Osteocyte (in vitro differentiated cells): ENCODE results near the gene PACC1. TPM values are rescaled to one million over a fixed set of nuclear protein-coding genes. Genes with fewer than 3 reads are reported as not detected.

ENCODE experiments used
- DNase-seq: peaks from one replicate; pipeline ENCODE4 v3.0.0; 2021; ENCODE audit warnings: mixed read lengths; ENCODE audit not compliant: unreplicated experiment; ENCODE audit errors: extremely low spot score
- H3K27ac Mint-ChIP-seq: one replicate; pipeline ENCODE4 v1.8.0; 2021; ENCODE audit warnings: mild to moderate bottlenecking, mixed read lengths; ENCODE audit not compliant: unreplicated experiment
- H3K27me3 Mint-ChIP-seq: one replicate; pipeline ENCODE4 v1.8.0; 2021; ENCODE audit warnings: mixed read lengths; ENCODE audit not compliant: unreplicated experiment
- H3K36me3 Mint-ChIP-seq: one replicate; pipeline ENCODE4 v1.8.0; 2021; ENCODE audit warnings: mixed read lengths; ENCODE audit not compliant: unreplicated experiment
- H3K4me1 Mint-ChIP-seq: one replicate; pipeline ENCODE4 v1.8.0; 2021; ENCODE audit warnings: mixed read lengths; ENCODE audit not compliant: unreplicated experiment
- H3K4me3 Mint-ChIP-seq: one replicate; pipeline ENCODE4 v1.8.0; 2021; ENCODE audit warnings: mild to moderate bottlenecking, moderate library complexity, mixed read lengths; ENCODE audit not compliant: unreplicated experiment
- H3K9me3 Mint-ChIP-seq: one replicate; pipeline ENCODE4 v1.8.0; 2021; ENCODE audit warnings: mixed read lengths; ENCODE audit not compliant: unreplicated experiment
- long read RNA-seq: library from polyadenylated mRNA; unstranded; transcript quantifications from one replicate; pipeline ENCODE4 v2.0.0, GENCODE V29; 2021
- total RNA-seq: library from RNA; stranded (reverse); gene quantifications from 2 replicates; pipeline ENCODE4 v1.2.1, GENCODE V29; 2021
- TF ChIP-seq, protein P1 (sequence below): fragments of 200-600 bp; sonication (generic); IDR thresholded peaks from 2 replicates; pipeline ENCODE4 v1.5.0; 2021; ENCODE audit warnings: antibody characterized with exemption, mild to moderate bottlenecking, moderate library complexity

PACC1 gene
- total RNA-seq: 9.9 and 11.4 TPM in 2 replicates
- long read RNA-seq, transcript TMEM206-201 (8 exons, 2,475 nt): major isoform, 97 of 122 reads
- long read RNA-seq, partial matches to known transcripts: 5 of 122 reads
- long read RNA-seq, other reads (novel, unspliced or antisense): 20 of 122 reads

DNA sequence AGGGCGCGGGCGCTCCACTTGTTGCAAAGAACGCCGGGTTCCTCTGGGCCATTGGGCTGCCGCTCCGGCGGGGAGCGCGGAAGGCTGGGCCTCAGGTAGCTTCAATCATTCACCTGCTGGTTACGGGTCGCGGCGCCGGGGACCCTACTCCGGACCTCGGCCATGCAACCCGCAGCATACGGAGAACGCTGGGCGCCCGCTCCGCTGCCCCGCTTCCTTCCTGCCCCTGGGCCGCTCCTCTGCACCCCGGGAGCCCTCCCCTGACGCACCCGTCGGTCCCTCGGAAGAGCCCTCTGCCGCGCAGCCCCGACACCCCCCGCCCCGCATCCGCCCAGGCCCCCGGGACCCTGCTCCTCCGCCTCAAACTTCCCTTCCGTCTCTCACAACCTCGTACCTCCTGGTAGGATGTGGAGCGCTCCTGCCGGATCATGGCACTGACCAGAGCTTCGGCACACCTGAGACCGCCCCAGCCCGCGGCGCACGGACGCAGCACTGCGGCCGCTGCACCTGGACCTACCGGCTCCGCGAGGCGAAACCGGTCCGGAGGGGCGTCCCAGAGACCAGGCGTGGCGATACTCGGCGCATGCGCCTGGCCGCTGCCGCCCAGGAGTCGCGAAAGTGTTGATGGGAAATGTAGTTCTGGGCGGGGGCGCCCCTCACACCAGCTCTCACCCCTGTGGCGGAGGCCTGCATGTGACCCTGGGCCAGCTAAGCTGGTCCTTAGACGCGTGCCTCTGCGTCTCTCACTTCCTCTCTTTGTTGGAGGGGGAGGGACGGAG is at the start of gene PACC1:
TSS of gene PACC1 (minus strand) at position 559 of the 779 bp plus-strand sequence. CDS start at position 430, 129 bp downstream.
- peak within 1 kb of the TSS; percentile 77 for H3K27ac Mint-ChIP-seq
- H3K4me1 Mint-ChIP-seq: peaks cover 18% of the 10 kb centered on the region
- H3K9me3 Mint-ChIP-seq: no peaks in the 10 kb centered on the region
- TF ChIP-seq, protein P1, sequence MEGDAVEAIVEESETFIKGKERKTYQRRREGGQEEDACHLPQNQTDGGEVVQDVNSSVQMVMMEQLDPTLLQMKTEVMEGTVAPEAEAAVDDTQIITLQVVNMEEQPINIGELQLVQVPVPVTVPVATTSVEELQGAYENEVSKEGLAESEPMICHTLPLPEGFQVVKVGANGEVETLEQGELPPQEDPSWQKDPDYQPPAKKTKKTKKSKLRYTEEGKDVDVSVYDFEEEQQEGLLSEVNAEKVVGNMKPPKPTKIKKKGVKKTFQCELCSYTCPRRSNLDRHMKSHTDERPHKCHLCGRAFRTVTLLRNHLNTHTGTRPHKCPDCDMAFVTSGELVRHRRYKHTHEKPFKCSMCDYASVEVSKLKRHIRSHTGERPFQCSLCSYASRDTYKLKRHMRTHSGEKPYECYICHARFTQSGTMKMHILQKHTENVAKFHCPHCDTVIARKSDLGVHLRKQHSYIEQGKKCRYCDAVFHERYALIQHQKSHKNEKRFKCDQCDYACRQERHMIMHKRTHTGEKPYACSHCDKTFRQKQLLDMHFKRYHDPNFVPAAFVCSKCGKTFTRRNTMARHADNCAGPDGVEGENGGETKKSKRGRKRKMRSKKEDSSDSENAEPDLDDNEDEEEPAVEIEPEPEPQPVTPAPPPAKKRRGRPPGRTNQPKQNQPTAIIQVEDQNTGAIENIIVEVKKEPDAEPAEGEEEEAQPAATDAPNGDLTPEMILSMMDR: no peak
- H3K4me3 Mint-ChIP-seq: peak within 1 kb of the TSS; percentile 100
- H3K27me3 Mint-ChIP-seq: no peaks in the 10 kb centered on the region
- H3K36me3 Mint-ChIP-seq: peaks cover 6% of the 10 kb centered on the region
- peak; percentile 94 for DNase-seq

DNA sequence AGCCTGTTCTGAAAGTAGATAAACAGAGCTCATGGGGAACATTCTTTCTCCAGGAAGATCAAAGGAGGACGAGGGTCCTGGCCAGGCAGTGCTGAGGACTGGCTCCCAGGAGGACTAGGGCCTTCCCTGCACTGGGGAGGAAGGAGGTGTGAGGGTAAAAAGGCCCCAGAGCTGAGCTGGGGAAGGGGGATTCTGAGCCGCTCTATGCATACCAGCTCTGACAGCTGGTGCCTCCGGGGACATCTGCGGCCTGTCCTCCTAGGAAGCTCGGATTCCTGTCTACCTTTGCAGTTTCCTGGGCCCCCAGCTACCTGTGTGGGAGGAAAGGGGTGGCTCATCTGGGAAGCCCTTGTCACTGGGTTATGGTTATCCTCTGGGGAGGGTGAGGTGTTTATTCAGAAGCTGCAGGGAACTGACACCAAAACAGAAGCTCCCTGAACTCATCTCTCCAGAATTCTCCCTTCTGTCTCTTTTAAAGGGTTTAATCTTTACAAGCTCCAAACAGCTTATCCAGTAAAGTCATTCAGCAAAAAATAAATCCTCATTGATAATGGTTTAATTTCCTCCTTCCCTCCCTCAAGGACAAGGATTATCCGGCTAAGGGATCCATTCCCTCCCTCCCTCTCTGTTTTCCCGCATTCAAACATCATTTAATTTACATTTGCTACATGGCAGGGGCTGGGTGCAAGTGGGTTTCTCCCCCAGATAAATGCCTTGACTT is 49.0 kb upstream of the PACC1 start:
- Mint-ChIP-seq H3K4me3 (no peak overlapping the region), H3K27me3 (peaks cover 7% of the 10 kb centered on the region), H3K4me1 (no peaks in the 10 kb centered on the region), H3K27ac (no peak overlapping the region), H3K9me3 (no peaks in the 10 kb centered on the region), H3K36me3 (no peaks in the 10 kb centered on the region)
- TF ChIP-seq, protein P1: no peak
- no peak for DNase-seq

DNA sequence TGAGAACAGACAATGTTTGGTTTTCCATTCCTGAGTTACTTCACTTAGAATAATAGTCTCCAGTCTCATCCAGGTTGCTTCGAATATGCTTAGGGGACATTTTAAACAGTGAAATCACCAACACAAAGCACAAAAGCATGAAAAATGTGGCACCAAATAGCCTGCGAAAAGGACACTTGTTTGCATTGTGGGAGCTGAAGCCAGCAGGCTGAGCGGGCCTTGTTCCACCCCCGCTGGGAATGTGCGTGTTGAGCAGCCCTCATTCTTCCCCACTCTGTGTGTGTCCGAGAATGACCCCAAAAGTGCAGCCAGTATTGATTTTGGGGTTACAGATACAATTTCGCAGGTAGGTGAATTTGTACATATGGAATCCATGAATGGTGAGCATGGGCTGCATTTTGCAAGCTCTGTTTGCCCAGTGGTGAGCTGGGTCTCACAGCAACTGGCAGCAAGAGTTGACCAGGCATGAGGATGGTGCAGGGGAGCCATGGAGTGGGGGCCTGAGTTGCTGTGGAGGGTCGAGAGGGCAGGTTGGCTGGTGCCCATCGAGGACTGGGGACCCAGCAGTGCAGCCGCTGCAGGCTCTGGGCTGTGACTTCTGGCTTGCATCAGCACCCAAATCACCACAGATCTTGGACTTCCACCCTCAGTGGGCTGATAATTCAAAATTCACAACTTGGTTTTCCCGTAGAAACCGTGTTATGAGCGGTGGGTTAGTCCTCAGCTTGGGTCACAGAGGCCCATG is 47.4 kb upstream of the PACC1 start:
- peaks cover 7% of the 10 kb centered on the region for H3K27me3 Mint-ChIP-seq
- no peaks in the 10 kb centered on the region for H3K4me1 Mint-ChIP-seq
- H3K4me3 Mint-ChIP-seq: no peak overlapping the region
- H3K9me3 Mint-ChIP-seq: peaks cover 7% of the 10 kb centered on the region
- no peak for DNase-seq
- H3K36me3 Mint-ChIP-seq: no peaks in the 10 kb centered on the region
- TF ChIP-seq, protein P1: no peak
- no peak overlapping the region for H3K27ac Mint-ChIP-seq

DNA sequence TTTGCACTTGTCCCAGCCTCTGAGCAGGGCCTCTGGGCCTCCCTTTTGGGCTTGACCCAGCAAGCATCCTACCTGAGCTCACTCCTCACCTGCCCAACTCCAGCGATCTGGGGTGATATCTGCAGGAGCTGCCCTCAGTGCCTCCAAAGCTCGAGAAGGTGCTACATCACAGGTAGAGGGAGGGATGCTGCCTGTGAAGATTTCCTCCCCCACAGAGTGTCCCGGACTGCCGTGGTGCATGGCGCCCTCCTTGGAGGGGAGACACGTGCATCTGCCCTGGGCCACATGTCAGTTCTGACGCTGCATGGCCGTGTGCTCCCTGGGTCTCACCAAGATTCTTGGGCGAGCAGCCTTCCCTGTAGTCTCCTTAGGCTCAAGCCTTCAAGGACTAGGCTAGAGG is 45.7 kb upstream of the PACC1 start:
- Mint-ChIP-seq H3K4me3 (no peak overlapping the region), H3K36me3 (no peaks in the 10 kb centered on the region), H3K27ac (no peak overlapping the region), H3K9me3 (peaks cover 7% of the 10 kb centered on the region), H3K4me1 (peaks cover 5% of the 10 kb centered on the region), H3K27me3 (peaks cover 7% of the 10 kb centered on the region)
- TF ChIP-seq, protein P1: no peak
- DNase-seq: no peak
